K562 (cell line): ENCODE data around the gene NHS. TPM values are rescaled to one million over a fixed set of nuclear protein-coding genes. Genes with fewer than 3 reads are reported as not detected.

ENCODE experiments used
- ATAC-seq: fragments of 200-7000 bp; cut with Tn5 transposase; 3 replicates; pipeline ENCODE4 v1.9.1; 2020; ENCODE audit warnings: moderate library complexity
- BruUV-seq: library from RNA; stranded (reverse); fragments of 400-500 nt; replicated peaks from 2 replicates; lab custom pipeline; 2021; lab: Mats Ljungman, UMichigan
- CTCF ChIA-PET: fragments of 300-600 bp; formaldehyde crosslinking; extraction: SDS; loops from one replicate; lab custom pipeline; 2021; ENCODE audit warnings: low intra/inter-chr PET ratio; lab: Yijun Ruan, JAX
- POLR2A ChIA-PET: fragments of 300-600, 350-650 bp; sonication (Branson Sonifier 250); formaldehyde crosslinking; extraction: SDS; loops from one replicate; lab custom pipeline; 2021; ENCODE audit warnings: antibody characterized with exemption, inconsistent platforms; lab: Yijun Ruan, JAX
- DNase-seq, 4 experiments: peaks; one replicate each; pipeline versions ENCODE4 v3.0.0 to v3.0.0-alpha.2; 2011 to 2018; ENCODE audit warnings: low spot score in 3 of 4, mixed read lengths in 3 of 4; ENCODE audit errors: extremely low read depth in 1 of 4
- FAIRE-seq: peaks from 2 replicates; lab custom pipeline; 2011; peaks lifted over from hg19 to GRCh38; lab: Jason Lieb, UNC
- H2AFZ ChIP-seq: 2 replicates; pipeline ENCODE4 v1.6.0; 2011; ENCODE audit warnings: low read depth, low read length, control low read depth, inconsistent platforms
- H3K27ac ChIP-seq: fragments of 200-600 bp; 3 replicates; pipeline ENCODE4 v1.8.0; 2011; ENCODE audit warnings: low read depth, mild to moderate bottlenecking, control low read depth, inconsistent platforms, low read length, moderate library complexity, mixed read lengths; ENCODE audit errors: extremely low read depth
- H3K27me3 ChIP-seq, 2 experiments: fragments of 300-600 bp in 1 of 2; 2 replicates in 1 of 2; 3 replicates in 1 of 2; pipeline versions ENCODE4 v1.6.0 to v1.8.0; 2011; ENCODE audit warnings: inconsistent platforms in 2 of 2, low read length in 2 of 2, mild to moderate bottlenecking in 1 of 2, mixed read lengths in 1 of 2, moderate library complexity in 1 of 2; ENCODE audit not compliant: control insufficient read depth in 2 of 2, insufficient read depth in 2 of 2
- H3K36me3 ChIP-seq: fragments of 300-600 bp; 3 replicates; pipeline ENCODE4 v1.8.0; 2011; ENCODE audit warnings: mild to moderate bottlenecking, low read length, inconsistent platforms; ENCODE audit not compliant: control insufficient read depth, insufficient read depth
- H3K4me1 ChIP-seq, 2 experiments: fragments of 200-600 bp in 1 of 2; replicated peaks in 1 of 2; 2 replicates in 1 of 2; 3 replicates in 1 of 2; pipeline versions ENCODE4 v1.5.1 to v1.8.0; 2011; ENCODE audit warnings: inconsistent platforms in 2 of 2, low read length in 2 of 2, mild to moderate bottlenecking in 1 of 2, mixed read lengths in 1 of 2, moderate library complexity in 1 of 2; ENCODE audit not compliant: control insufficient read depth in 2 of 2, insufficient read depth in 2 of 2
- H3K4me2 ChIP-seq: 2 replicates; pipeline ENCODE4 v1.6.1; 2011; ENCODE audit warnings: low read length, control low read depth, inconsistent platforms, mixed read lengths; ENCODE audit not compliant: insufficient read depth
- H3K4me3 ChIP-seq: fragments of 200-600 bp; sonication (generic), shearing (Covaris generic); 2 replicates; pipeline ENCODE4 v1.5.1; 2016; ENCODE audit warnings: control low read depth, inconsistent platforms
- H3K79me2 ChIP-seq: fragments of 200-600 bp; 3 replicates; pipeline ENCODE4 v1.8.0; 2011; ENCODE audit warnings: low read length, inconsistent platforms; ENCODE audit not compliant: control insufficient read depth, insufficient read depth
- H3K9ac ChIP-seq, 2 experiments: 2 replicates each; pipeline versions ENCODE4 v1.6.0 to v1.6.1; 2011; ENCODE audit warnings: low read depth in 2 of 2, low read length in 2 of 2, control low read depth in 1 of 2, inconsistent platforms in 1 of 2, mild to moderate bottlenecking in 1 of 2, mixed read lengths in 1 of 2; ENCODE audit not compliant: insufficient read depth in 1 of 2
- H3K9me1 ChIP-seq: one replicate; pipeline ENCODE4 v1.6.0; 2011; ENCODE audit warnings: inconsistent platforms, mild to moderate bottlenecking, low read length, moderate library complexity; ENCODE audit not compliant: control insufficient read depth, insufficient read depth
- H3K9me3 ChIP-seq: replicated peaks from 2 replicates; pipeline ENCODE4 v1.5.1; 2011; ENCODE audit warnings: low read depth, low read length, inconsistent platforms; ENCODE audit not compliant: control insufficient read depth, insufficient read depth
- H4K20me1 ChIP-seq: replicated peaks from 2 replicates; pipeline ENCODE4 v1.6.1; 2011; ENCODE audit warnings: low read length, inconsistent platforms, mixed read lengths; ENCODE audit not compliant: control insufficient read depth, insufficient read depth
- ATF7 ChIP-seq: fragments of 450-650 bp; IDR thresholded peaks from 2 replicates; pipeline ENCODE4 v1.7.1; 2014; ENCODE audit warnings: mild to moderate bottlenecking, moderate library complexity
- LCOR ChIP-seq: sonication (generic); formaldehyde crosslinking; IDR thresholded peaks from 2 replicates; pipeline ENCODE4 v1.8.0; 2022; ENCODE audit warnings: mild to moderate bottlenecking, missing genetic modification reagents
- SRF ChIP-seq, 2 experiments: fragments of 250-450, 450-650 bp in 1 of 2; sonication (Bioruptor Pico) in 1 of 2; sonication (generic) in 1 of 2; formaldehyde crosslinking; IDR thresholded peaks; 2 replicates each; pipeline versions ENCODE4 v1.5.0 to v1.5.1; 2020 to 2022; ENCODE audit warnings: mild to moderate bottlenecking in 1 of 2, missing genetic modification reagents in 1 of 2
- WGBS: fragments of 100-300 bp; shearing (Covaris generic); methylation state at CpG from one replicate; pipeline ENCODE4 v1.1.6; 2016; ENCODE audit warnings: low coverage, mixed read lengths; ENCODE audit not compliant: insufficient coverage; ENCODE audit errors: missing lambda C conversion rate; 5-methylcytosine and 5-hydroxymethylcytosine counted together
- in situ Hi-C: fragments of 300-500 bp; cut with MboI; formaldehyde crosslinking; loops from 4 replicates; pipeline ENCODE4 v1.15.0; 2018; ENCODE audit warnings: inconsistent platforms, mixed read lengths
- intact Hi-C: fragments of 100-400 bp; cut with micrococcal nuclease; formaldehyde crosslinking; loops from 2 replicates; pipeline ENCODE4 v1.14.2; 2022
- polyA plus RNA-seq, 8 experiments: library from polyadenylated mRNA; depleted of rRNA in 4 of 8; stranded (reverse) in 5 of 8; unstranded in 3 of 8; fragments of >200 nt; fragmentation: Nextera tagmentation in 2 of 8; fragmentation: Illumina TruSeq in 1 of 8; extraction: Ambion mirVana in 2 of 8; extraction: Trizol in 1 of 8; gene quantifications; 2 replicates each; pipeline versions ENCODE4 v1.2.1 to v1.2.3, GENCODE V29; 2011 to 2014; ENCODE audit warnings: inconsistent platforms in 1 of 8, missing spikeins in 1 of 8
- total RNA-seq, 7 experiments: library from RNA; depleted of rRNA in 6 of 7; stranded (reverse); fragments of >200 nt in 6 of 7; fragmentation: Illumina TruSeq in 2 of 7; extraction: Trizol in 2 of 7; gene quantifications; 2 replicates each; pipeline versions ENCODE4 v1.2.1 to v1.2.3, GENCODE V29; 2011 to 2021; ENCODE audit warnings: low replicate concordance in 1 of 7

NHS gene
- total and polyA plus RNA-seq, 9 of the 15 experiments (the other 6 are each of a cell fraction or from before 2014, with no cell fraction given) = 0.02 TPM; not detected in 8

- 0% methylated on average over 4 of the region's 4 CpGs for WGBS
- Histone ChIP-seq H3K79me2 (no peaks in the 10 kb centered on the region), H4K20me1 (no peaks in the 10 kb centered on the region), H3K27ac (no peak overlapping the region), H3K4me3 (no peak overlapping the region), H3K9me1 (no peaks in the 10 kb centered on the region), H3K4me1 (no peaks in the 10 kb centered on the region), H3K9ac (no peak overlapping the region), H3K36me3 (no peaks in the 10 kb centered on the region), H3K9me3 (no peaks in the 10 kb centered on the region), H3K4me2 (no peak overlapping the region), H3K27me3 (no peaks in the 10 kb centered on the region), H2AFZ (no peak overlapping the region)
- no peak for TF ChIP-seq LCOR
- in situ Hi-C loops = no loop called here
- no peak for FAIRE-seq
- ChIA-PET POLR2A (no interaction called here), CTCF (no interaction called here)
- no TSS peak for BruUV-seq
- no peak for DNase-seq
- intact Hi-C loops = no loop called here
- no peak for ATAC-seq
Measured at GRCh38 chrX:17637235-17637634, 262.2 kb downstream of the NHS start.

- DNase-seq (no peak), FAIRE-seq (no peak), ATAC-seq (no peak)
- no peaks in the 10 kb centered on the region for H3K27me3 ChIP-seq
- TF ChIP-seq ATF7 = no peak
- TF ChIP-seq SRF (CRISPR knock-in tag; IDR thresholded peaks at IDR 0.05) = no peak
- H3K79me2 ChIP-seq = no peaks in the 10 kb centered on the region
- no peaks in the 10 kb centered on the region for H3K9me3 ChIP-seq
- no TSS peak for BruUV-seq
- H3K4me2 ChIP-seq = no peak overlapping the region
- H3K9ac ChIP-seq = no peak overlapping the region
- H3K27ac ChIP-seq = no peak overlapping the region
- intact Hi-C loops (no loop called here), in situ Hi-C loops (no loop called here)
- H3K36me3 ChIP-seq = no peaks in the 10 kb centered on the region
- H3K4me1 ChIP-seq = no peaks in the 10 kb centered on the region
- no peak overlapping the region for H2AFZ ChIP-seq
- no peaks in the 10 kb centered on the region for H3K9me1 ChIP-seq
- no peak overlapping the region for H3K4me3 ChIP-seq
- POLR2A ChIA-PET = no interaction called here
- no peaks in the 10 kb centered on the region for H4K20me1 ChIP-seq
- 0% methylated on average over 1 of the region's 1 CpG for WGBS
- CTCF ChIA-PET = no interaction called here
Measured at GRCh38 chrX:17638731-17639130, 263.7 kb downstream of the NHS start.
